ENCODE data around the gene GSE1.
A peak's percentile ranks its signal among the peaks of the same experiment; 100 is the strongest.

Gene GSE1

GRCh38 chr16:85636234-85636812 is 23.2 kb downstream of the GSE1 start:
- DNase-seq = no peak

- DNase-seq = no peak
Measured at GRCh38 chr16:85637061-85637807, 24.1 kb downstream of the GSE1 start.

GRCh38 chr16:85637808-85638647 is 24.9 kb downstream of the GSE1 start:
- peak; percentile 33 for DNase-seq

- DNase-seq = no peak
Measured at GRCh38 chr16:85638695-85639409, 25.7 kb downstream of the GSE1 start.

GRCh38 chr16:85639529-85640253 is 26.6 kb downstream of the GSE1 start:
- DNase-seq = peak; percentile 40

- DNase-seq = no peak
Measured at GRCh38 chr16:85640254-85640558, 27.1 kb downstream of the GSE1 start.

- no peak for DNase-seq
Measured at GRCh38 chr16:85640585-85640984, 27.5 kb downstream of the GSE1 start.

- DNase-seq = no peak
Measured at GRCh38 chr16:85641305-85641704, 28.2 kb downstream of the GSE1 start.

GRCh38 chr16:85641776-85642176 is 28.7 kb downstream of the GSE1 start:
- no peak for DNase-seq

GRCh38 chr16:85642762-85643358 is 29.7 kb downstream of the GSE1 start:
- DNase-seq = peak; percentile 76

GRCh38 chr16:85643631-85644030 is 30.5 kb downstream of the GSE1 start:
- no peak for DNase-seq

GRCh38 chr16:85644093-85644712 is 31.1 kb downstream of the GSE1 start:
- no peak for DNase-seq

- DNase-seq = no peak
Measured at GRCh38 chr16:85645021-85645589, 32.0 kb downstream of the GSE1 start.

GRCh38 chr16:85646358-85646907 is 33.3 kb downstream of the GSE1 start:
- no peak for DNase-seq

- no peak for DNase-seq
Measured at GRCh38 chr16:85646976-85647375, 33.9 kb downstream of the GSE1 start.

GRCh38 chr16:85648070-85648714 is 35.1 kb downstream of the GSE1 start:
- DNase-seq = no peak

GRCh38 chr16:85648805-85649204 is 35.7 kb downstream of the GSE1 start:
- no peak for DNase-seq

GRCh38 chr16:85649411-85650134 is 36.5 kb downstream of the GSE1 start:
- peak; percentile 54 for DNase-seq

- peak; percentile 35 for DNase-seq
Measured at GRCh38 chr16:85650135-85650843, 37.2 kb downstream of the GSE1 start.

Measured in eye (tissue), 1 donor.